SH-SY5Y (cell line): Measurements from ENCODE around the gene TACC2.

Experiments used
- GATA2 ChIP-seq: IDR thresholded peaks from 2 replicates; pipeline ENCODE4 v1.6.1; 2011; ENCODE audit warnings: mild to moderate bottlenecking, low read depth, low read length
- GATA3 ChIP-seq: IDR thresholded peaks from 2 replicates; pipeline ENCODE4 v1.6.1; 2011; ENCODE audit warnings: low read depth, mild to moderate bottlenecking, low read length, moderate library complexity

GRCh38 chr10:122222638-122223037, 233.7 kb downstream of the TACC2 start:
- TF ChIP-seq GATA3 (no peak), GATA2 (no peak)
